Endothelial cell of hepatic sinusoid (primary cell): Measurements from ENCODE around the gene C1QTNF5.

Experiments used
- in situ Hi-C: cut with HindIII; loops from 2 replicates; pipeline ENCODE4 v1.10.0; 2017; ENCODE audit warnings: low sequenced_read_pairs

The C1QTNF5 gene

GRCh38 chr11:119361056-119361787 is 20.5 kb upstream of the C1QTNF5 start:
- in situ Hi-C loops: loop anchor here (5.0 to 25.0 kb wide), 3 partner anchors 64 to 251 kb away; partner anchors contain the start of gene THY1

- in situ Hi-C loops: loop anchor here (5.0 to 25.0 kb wide), 3 partner anchors 65 to 253 kb away; partner anchors contain the start of gene THY1
Measured at GRCh38 chr11:119359365-119360214, 18.9 kb upstream of the C1QTNF5 start.

GRCh38 chr11:119357074-119357473 is 16.4 kb upstream of the C1QTNF5 start:
- in situ Hi-C loops: loop anchor here (25.0 kb wide), 1 partner anchor 255 kb away; no protein-coding TSS in a partner anchor

GRCh38 chr11:119356349-119357031 is 15.8 kb upstream of the C1QTNF5 start:
- in situ Hi-C loops: loop anchor here (25.0 kb wide), 1 partner anchor 256 kb away; no protein-coding TSS in a partner anchor

- in situ Hi-C loops: loop anchor here (25.0 kb wide), 1 partner anchor 257 kb away; no protein-coding TSS in a partner anchor
Measured at GRCh38 chr11:119355091-119355843, 14.6 kb upstream of the C1QTNF5 start.

GRCh38 chr11:119352857-119353260 is 12.2 kb upstream of the C1QTNF5 start:
- in situ Hi-C loops: loop anchor here (25.0 kb wide), 1 partner anchor 259 kb away; no protein-coding TSS in a partner anchor

- in situ Hi-C loops: loop anchor here (25.0 kb wide), 1 partner anchor 261 kb away; no protein-coding TSS in a partner anchor
Measured at GRCh38 chr11:119351232-119351631, 10.5 kb upstream of the C1QTNF5 start.

GRCh38 chr11:119350302-119350701 is 9.6 kb upstream of the C1QTNF5 start:
- in situ Hi-C loops: loop anchor here (25.0 kb wide), 1 partner anchor 262 kb away; no protein-coding TSS in a partner anchor

- in situ Hi-C loops: no loop called here
Measured at GRCh38 chr11:119347940-119348605, 7.4 kb upstream of the C1QTNF5 start.

- in situ Hi-C loops: no loop called here
Measured at GRCh38 chr11:119347242-119347641, 6.6 kb upstream of the C1QTNF5 start.

- in situ Hi-C loops: no loop called here
Measured at GRCh38 chr11:119346605-119347004, 5.9 kb upstream of the C1QTNF5 start, which contains the start of gene MFRP. TSS of gene MFRP (minus strand) at chr11:119346705. CDS start at chr11:119346513, 192 bp downstream.

- in situ Hi-C loops: no loop called here
Measured at GRCh38 chr11:119345685-119346084, 5.0 kb upstream of the C1QTNF5 start.

- in situ Hi-C loops: no loop called here
Measured at GRCh38 chr11:119344291-119345010, 3.8 kb upstream of the C1QTNF5 start.

GRCh38 chr11:119343726-119344125 is 3.0 kb upstream of the C1QTNF5 start:
- in situ Hi-C loops: no loop called here

GRCh38 chr11:119342362-119343130 is 1.9 kb upstream of the C1QTNF5 start:
- in situ Hi-C loops: no loop called here

- in situ Hi-C loops: no loop called here
Measured at GRCh38 chr11:119342023-119342300, 1.3 kb upstream of the C1QTNF5 start.

- in situ Hi-C loops: no loop called here
Measured at GRCh38 chr11:119341222-119342022, 739 bp upstream of the C1QTNF5 start.
